ENCODE measurements around the gene ALPI.
"Not testable (repeated sequence)": the region's sequence is repeated elsewhere in the genome, so short reads cannot be mapped to it uniquely, and the experiment has no call there.

ALPI gene

GRCh38 chr2:232421189-232421785, 34.7 kb upstream of the ALPI start:
- no peak for DNase-seq (ENCODE audit: low spot score)

GRCh38 chr2:232422051-232422450, 33.9 kb upstream of the ALPI start:
- DNase-seq (ENCODE audit: low spot score) = no peak

- DNase-seq (ENCODE audit: low spot score) = not testable (repeated sequence)
These were observed 33.0 kb upstream of the ALPI start for GRCh38 chr2:232422996-232423395.

- DNase-seq (ENCODE audit: low spot score) = not testable (repeated sequence)
These were observed 32.5 kb upstream of the ALPI start for GRCh38 chr2:232423407-232423806.

GRCh38 chr2:232431705-232432590, 24.0 kb upstream of the ALPI start:
- no peak for DNase-seq (ENCODE audit: low spot score)

GRCh38 chr2:232432598-232433184, 23.3 kb upstream of the ALPI start:
- DNase-seq (ENCODE audit: low spot score) = no peak

GRCh38 chr2:232433622-232434021, 22.3 kb upstream of the ALPI start:
- DNase-seq (ENCODE audit: low spot score) = not testable (repeated sequence)

GRCh38 chr2:232434091-232434490, 21.9 kb upstream of the ALPI start:
- no peak for DNase-seq (ENCODE audit: low spot score)

GRCh38 chr2:232434563-232435374, 21.2 kb upstream of the ALPI start:
- no peak for DNase-seq (ENCODE audit: low spot score)

GRCh38 chr2:232435375-232435648, 20.6 kb upstream of the ALPI start:
- no peak for DNase-seq (ENCODE audit: low spot score)

GRCh38 chr2:232435805-232436204, 20.1 kb upstream of the ALPI start:
- DNase-seq (ENCODE audit: low spot score) = no peak

- no peak for DNase-seq (ENCODE audit: low spot score)
These were observed 19.4 kb upstream of the ALPI start for GRCh38 chr2:232436381-232437194.

GRCh38 chr2:232437195-232437571, 18.8 kb upstream of the ALPI start:
- DNase-seq (ENCODE audit: low spot score) = no peak

GRCh38 chr2:232438091-232438490, 17.9 kb upstream of the ALPI start:
- no peak for DNase-seq (ENCODE audit: low spot score)

GRCh38 chr2:232438951-232439757, 16.8 kb upstream of the ALPI start:
- DNase-seq (ENCODE audit: low spot score) = no peak

GRCh38 chr2:232439758-232440135, 16.2 kb upstream of the ALPI start:
- no peak for DNase-seq (ENCODE audit: low spot score)

GRCh38 chr2:232440220-232441018, 15.5 kb upstream of the ALPI start:
- DNase-seq (ENCODE audit: low spot score) = peak; percentile 82

- DNase-seq (ENCODE audit: low spot score) = no peak
These were observed 14.8 kb upstream of the ALPI start for GRCh38 chr2:232441147-232441651.

- DNase-seq (ENCODE audit: low spot score) = not testable (repeated sequence)
These were observed 14.0 kb upstream of the ALPI start for GRCh38 chr2:232441922-232442321.

GRCh38 chr2:232442431-232442830, 13.5 kb upstream of the ALPI start:
- DNase-seq (ENCODE audit: low spot score) = not testable (repeated sequence)
